GM21529 (cell line): ENCODE data around the gene DCTN2.
A peak's percentile ranks its signal among the peaks of the same experiment; 100 is the strongest.
"Not testable (repeated sequence)": the region's sequence is repeated elsewhere in the genome, so short reads cannot be mapped to it uniquely, and the experiment has no call there.

Experiments used
- ATAC-seq: cut with Tn5 transposase; IDR thresholded peaks from one replicate; pipeline ENCODE4 v1.9.1; 2021; ENCODE audit not compliant: unreplicated experiment

The DCTN2 gene

GRCh38 chr12:57495051-57495701, 51.8 kb downstream of the DCTN2 start:
- ATAC-seq: not testable (repeated sequence)

DNA sequence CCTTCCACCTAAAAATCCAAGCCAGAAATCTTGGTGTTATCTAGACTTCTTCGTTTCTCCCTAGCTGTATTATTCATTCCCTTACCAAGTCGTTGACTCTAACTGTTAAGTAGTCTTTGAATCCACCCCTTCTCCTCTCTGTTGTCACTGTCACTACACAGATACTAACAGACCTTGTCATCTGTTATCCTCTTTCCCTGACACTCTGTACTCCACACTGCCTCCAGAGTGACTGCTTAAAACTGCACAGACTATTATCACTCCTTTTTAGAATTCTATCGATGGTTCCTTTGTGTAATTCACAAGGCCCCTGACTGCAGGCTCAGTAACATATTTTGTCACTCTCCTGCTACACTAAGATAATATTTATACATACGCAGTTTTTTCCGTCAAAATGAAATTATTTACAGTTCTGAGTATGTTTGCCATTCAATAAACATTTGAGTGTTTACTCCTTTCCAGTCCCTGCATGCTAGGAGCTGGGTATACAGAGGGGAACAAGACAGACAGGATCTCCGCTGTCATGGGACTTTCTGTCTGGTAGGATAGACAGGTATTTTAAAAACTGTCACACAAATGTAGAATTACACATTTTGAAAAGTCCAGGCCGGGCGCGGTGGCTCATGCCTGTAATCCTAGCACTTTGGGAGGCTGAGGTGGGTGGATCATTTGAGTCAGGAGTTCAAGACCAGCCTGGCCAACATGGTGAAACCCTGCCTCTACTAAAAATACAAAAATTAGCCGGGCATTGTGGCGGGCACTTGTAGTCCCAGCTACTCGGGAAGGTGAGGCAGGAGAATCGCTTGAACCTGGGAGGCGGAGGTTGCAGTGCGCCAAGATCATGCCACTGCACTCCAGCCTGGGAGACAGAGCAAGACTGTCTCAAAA, 55.4 kb downstream of the DCTN2 start:
- no peak for ATAC-seq

DNA sequence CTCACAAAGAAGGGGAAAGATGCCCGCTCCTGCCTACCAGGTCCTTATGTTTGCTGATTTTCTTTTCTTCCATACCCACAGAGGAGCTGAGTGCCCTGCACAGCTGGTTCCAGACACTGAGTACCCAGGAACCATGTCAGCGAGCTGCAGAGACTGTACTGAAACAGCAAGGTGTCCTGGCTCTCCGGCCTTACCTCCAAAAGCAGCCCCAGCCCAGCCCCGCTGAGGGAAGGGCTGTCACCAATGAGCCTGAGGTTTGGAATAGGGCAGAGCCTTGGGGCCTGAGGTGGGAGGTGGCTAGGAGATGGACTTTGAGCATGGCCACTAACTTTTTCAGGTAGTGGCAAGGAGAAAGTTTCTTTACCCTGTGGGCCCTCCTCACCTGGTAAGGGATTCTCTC, 56.9 kb downstream of the DCTN2 start:
- no peak for ATAC-seq

DNA sequence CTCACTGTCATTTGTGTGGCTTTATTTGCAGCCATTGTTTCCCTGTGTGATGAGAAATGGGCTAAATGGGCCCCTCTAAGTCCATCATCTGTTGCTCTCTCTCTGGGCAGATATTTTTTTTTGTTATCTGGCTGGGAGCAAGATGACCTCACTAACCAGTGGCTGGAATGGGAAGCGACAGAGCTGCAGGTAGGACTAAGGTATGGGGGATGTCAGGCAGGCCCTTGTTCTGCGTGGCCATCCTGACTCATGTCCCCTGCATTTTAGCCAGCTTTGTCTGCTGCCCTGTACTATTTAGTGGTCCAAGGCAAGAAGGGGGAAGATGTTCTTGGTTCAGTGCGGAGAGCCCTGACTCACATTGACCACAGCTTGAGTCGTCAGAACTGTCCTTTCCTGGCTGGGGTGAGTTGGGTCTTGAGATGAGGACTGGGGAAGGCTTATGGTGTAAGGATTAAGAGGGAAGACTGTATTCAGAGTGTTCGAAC, 57.8 kb downstream of the DCTN2 start:
- ATAC-seq: no peak

GRCh38 chr12:57488402-57489156, 58.4 kb downstream of the DCTN2 start:
- ATAC-seq: no peak

- peak; percentile 97 for ATAC-seq
These were observed 59.2 kb downstream of the DCTN2 start, which contains the start of gene MARS1 for GRCh38 chr12:57487597-57488401. Gene MARS1 (plus strand): TSS chr12:57488068. CDS start chr12:57488091, 23 bp downstream.

DNA sequence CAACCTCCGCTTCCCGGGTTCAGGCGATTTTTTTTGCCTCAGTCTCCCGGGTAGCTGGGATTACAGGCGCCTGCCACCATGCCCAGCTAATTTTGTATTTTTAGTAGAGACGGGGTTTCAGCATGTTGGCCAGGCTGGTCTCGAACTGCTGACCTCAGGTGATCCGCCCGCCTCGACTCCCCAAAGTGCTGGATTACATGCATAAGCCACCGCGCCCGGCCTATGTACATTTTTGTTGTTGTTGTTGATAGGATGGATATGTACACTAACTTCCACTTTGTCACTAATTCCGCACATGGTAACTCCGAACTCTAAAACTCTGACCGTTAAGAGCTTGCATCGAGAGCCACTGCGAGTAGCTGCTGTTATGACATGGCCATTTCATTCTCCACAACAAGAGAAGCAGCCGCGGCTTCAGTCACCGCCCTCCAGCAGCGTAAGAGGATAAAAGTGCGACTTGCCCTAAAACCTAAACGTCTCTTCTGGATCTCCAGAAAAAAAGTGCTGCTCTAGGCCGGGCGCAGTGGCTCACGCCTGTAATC, 59.9 kb downstream of the DCTN2 start:
- no peak for ATAC-seq

DNA sequence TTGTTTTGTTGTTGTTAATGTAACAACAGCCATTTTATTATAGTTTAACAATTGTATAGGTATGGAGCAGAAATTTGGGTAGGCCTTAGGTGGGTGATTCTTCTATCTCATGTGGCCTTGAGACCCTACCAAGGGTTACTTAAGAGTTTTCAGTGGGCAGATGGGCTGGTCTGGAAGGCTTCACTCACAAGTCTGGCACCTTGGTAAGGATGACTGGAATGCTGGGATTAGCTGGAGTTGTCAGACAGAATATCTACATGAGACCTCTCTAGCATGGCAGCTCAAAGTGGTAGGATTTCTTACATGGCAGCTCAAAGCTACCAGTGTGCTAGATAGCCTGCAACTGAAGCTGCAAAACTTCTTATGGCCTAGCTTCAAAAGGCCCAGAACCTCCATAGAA, 61.3 kb downstream of the DCTN2 start:
- no peak for ATAC-seq

- ATAC-seq: no peak
These were observed 63.5 kb downstream of the DCTN2 start for GRCh38 chr12:57483466-57483865.

DNA sequence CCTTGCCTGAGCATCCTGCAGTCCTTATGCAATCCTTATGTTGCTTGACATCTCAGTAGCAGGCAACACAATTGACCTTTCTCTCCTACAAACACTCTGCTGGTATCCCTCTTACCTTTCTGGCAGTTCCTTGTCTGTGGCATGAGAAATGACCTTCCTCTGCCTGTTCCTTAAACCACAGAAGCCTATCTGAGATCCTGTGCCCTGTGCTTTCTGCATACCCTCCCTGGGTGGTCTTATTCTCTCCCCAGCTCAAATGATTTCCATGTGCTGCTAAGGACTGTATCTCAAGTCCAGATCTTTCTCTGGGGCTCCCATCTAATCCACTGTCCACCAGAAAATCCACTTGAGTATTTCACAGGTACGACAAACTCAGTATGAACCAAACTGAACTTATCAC, 65.3 kb downstream of the DCTN2 start:
- ATAC-seq: no peak
